Esophagus squamous epithelium (tissue), 4 donors: ENCODE data around the gene R3HDML.

Experiments
- POLR2A ChIP-seq, 4 donors: fragments of 450-650 bp; IDR thresholded peaks; one replicate each; pipeline ENCODE4 v1.6.1; 2017; ENCODE audit warnings: antibody characterized with exemption in 4 of 4, mild to moderate bottlenecking in 4 of 4, moderate library complexity in 3 of 4
- TF ChIP-seq, protein P1 (sequence below), 6 experiments: fragments of 450-650 bp in 4 of 6; fragments of 200-600 bp in 2 of 6; sonication (generic) in 2 of 6; IDR thresholded peaks; one replicate each; pipeline ENCODE4 v1.5.1; 2016 to 2019; ENCODE audit warnings: antibody characterized with exemption in 6 of 6, mild to moderate bottlenecking in 4 of 6, moderate library complexity in 4 of 6

DNA sequence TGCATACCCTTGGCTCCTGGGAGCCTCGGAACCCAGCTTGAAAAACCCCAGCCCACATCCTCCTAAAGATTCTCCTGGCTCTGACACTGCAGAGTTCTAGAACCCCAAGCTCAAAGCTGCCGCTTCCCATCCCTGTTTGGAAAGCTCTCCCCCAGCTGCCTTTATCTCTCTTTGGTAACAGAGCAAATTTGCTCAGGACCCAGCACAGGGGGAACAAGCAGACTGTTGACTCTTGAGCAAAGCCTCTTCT lies 57.5 kb downstream of the R3HDML start:
- TF ChIP-seq, protein P1, sequence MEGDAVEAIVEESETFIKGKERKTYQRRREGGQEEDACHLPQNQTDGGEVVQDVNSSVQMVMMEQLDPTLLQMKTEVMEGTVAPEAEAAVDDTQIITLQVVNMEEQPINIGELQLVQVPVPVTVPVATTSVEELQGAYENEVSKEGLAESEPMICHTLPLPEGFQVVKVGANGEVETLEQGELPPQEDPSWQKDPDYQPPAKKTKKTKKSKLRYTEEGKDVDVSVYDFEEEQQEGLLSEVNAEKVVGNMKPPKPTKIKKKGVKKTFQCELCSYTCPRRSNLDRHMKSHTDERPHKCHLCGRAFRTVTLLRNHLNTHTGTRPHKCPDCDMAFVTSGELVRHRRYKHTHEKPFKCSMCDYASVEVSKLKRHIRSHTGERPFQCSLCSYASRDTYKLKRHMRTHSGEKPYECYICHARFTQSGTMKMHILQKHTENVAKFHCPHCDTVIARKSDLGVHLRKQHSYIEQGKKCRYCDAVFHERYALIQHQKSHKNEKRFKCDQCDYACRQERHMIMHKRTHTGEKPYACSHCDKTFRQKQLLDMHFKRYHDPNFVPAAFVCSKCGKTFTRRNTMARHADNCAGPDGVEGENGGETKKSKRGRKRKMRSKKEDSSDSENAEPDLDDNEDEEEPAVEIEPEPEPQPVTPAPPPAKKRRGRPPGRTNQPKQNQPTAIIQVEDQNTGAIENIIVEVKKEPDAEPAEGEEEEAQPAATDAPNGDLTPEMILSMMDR (IDR thresholded peaks at IDR 0.05), result no peak
- TF ChIP-seq POLR2A (IDR thresholded peaks at IDR 0.05), result no peak
